Measurements from ENCODE around the gene SLC34A3.

Gene SLC34A3

GRCh38 chr9:137230705-137231371 lies at the start of gene SLC34A3:
Gene SLC34A3 (plus strand): TSS chr9:137230901. CDS start chr9:137231703, 802 bp downstream.
- no peak within 1 kb of the TSS for H3K27ac Mint-ChIP-seq
- H3K4me1 Mint-ChIP-seq (ENCODE audit: low read depth): peaks cover 4% of the 10 kb centered on the region
- no peaks in the 10 kb centered on the region for H3K36me3 Mint-ChIP-seq (ENCODE audit: low read depth)
- no peak within 1 kb of the TSS for H3K4me3 Mint-ChIP-seq
- H3K9me3 Mint-ChIP-seq: no peaks in the 10 kb centered on the region
- peaks cover 4% of the 10 kb centered on the region for H3K27me3 Mint-ChIP-seq

GRCh38 chr9:137181680-137182079 lies 49.0 kb upstream of the SLC34A3 start:
- Mint-ChIP-seq H3K4me3 (no peak overlapping the region), H3K36me3 (ENCODE audit: low read depth) (peaks cover 25% of the 10 kb centered on the region), H3K27me3 (no peaks in the 10 kb centered on the region), H3K9me3 (no peaks in the 10 kb centered on the region), H3K4me1 (ENCODE audit: low read depth) (peaks cover 7% of the 10 kb centered on the region), H3K27ac (no peak overlapping the region)

- H3K27me3 Mint-ChIP-seq: no peaks in the 10 kb centered on the region
- H3K27ac Mint-ChIP-seq: no peak overlapping the region
- peaks cover 20% of the 10 kb centered on the region for H3K36me3 Mint-ChIP-seq (ENCODE audit: low read depth)
- H3K9me3 Mint-ChIP-seq: no peaks in the 10 kb centered on the region
- H3K4me1 Mint-ChIP-seq (ENCODE audit: low read depth): peaks cover 18% of the 10 kb centered on the region
- H3K4me3 Mint-ChIP-seq: no peak overlapping the region
Measured at GRCh38 chr9:137182836-137183235, 47.9 kb upstream of the SLC34A3 start.

- Mint-ChIP-seq H3K27ac (no peak overlapping the region), H3K9me3 (no peaks in the 10 kb centered on the region), H3K4me1 (ENCODE audit: low read depth) (peaks cover 21% of the 10 kb centered on the region), H3K4me3 (no peak overlapping the region), H3K27me3 (no peaks in the 10 kb centered on the region), H3K36me3 (ENCODE audit: low read depth) (peaks cover 20% of the 10 kb centered on the region)
Measured at GRCh38 chr9:137183980-137184595, 46.6 kb upstream of the SLC34A3 start.

GRCh38 chr9:137184881-137185660 lies 45.6 kb upstream of the SLC34A3 start:
- Mint-ChIP-seq H3K4me3 (no peak overlapping the region), H3K27me3 (no peaks in the 10 kb centered on the region), H3K4me1 (ENCODE audit: low read depth) (peaks cover 28% of the 10 kb centered on the region), H3K36me3 (ENCODE audit: low read depth) (peaks cover 20% of the 10 kb centered on the region), H3K9me3 (no peaks in the 10 kb centered on the region), H3K27ac (no peak overlapping the region)

- Mint-ChIP-seq H3K9me3 (no peaks in the 10 kb centered on the region), H3K36me3 (ENCODE audit: low read depth) (peaks cover 20% of the 10 kb centered on the region), H3K27me3 (no peaks in the 10 kb centered on the region), H3K4me3 (no peak overlapping the region), H3K27ac (no peak overlapping the region), H3K4me1 (ENCODE audit: low read depth) (peaks cover 33% of the 10 kb centered on the region)
Measured at GRCh38 chr9:137185921-137186320, 44.8 kb upstream of the SLC34A3 start.

- peaks cover 36% of the 10 kb centered on the region for H3K4me1 Mint-ChIP-seq (ENCODE audit: low read depth)
- H3K9me3 Mint-ChIP-seq: no peaks in the 10 kb centered on the region
- peaks cover 20% of the 10 kb centered on the region for H3K36me3 Mint-ChIP-seq (ENCODE audit: low read depth)
- no peaks in the 10 kb centered on the region for H3K27me3 Mint-ChIP-seq
- H3K27ac Mint-ChIP-seq: peak overlapping the region; percentile 55
- H3K4me3 Mint-ChIP-seq: peak overlapping the region; percentile 95
Measured at GRCh38 chr9:137186385-137186784, 44.3 kb upstream of the SLC34A3 start.

- Mint-ChIP-seq H3K4me3 (peak overlapping the region; percentile 95), H3K9me3 (no peaks in the 10 kb centered on the region), H3K36me3 (ENCODE audit: low read depth) (peaks cover 16% of the 10 kb centered on the region), H3K4me1 (ENCODE audit: low read depth) (peaks cover 36% of the 10 kb centered on the region), H3K27ac (peak overlapping the region; percentile 89), H3K27me3 (no peaks in the 10 kb centered on the region)
Measured at GRCh38 chr9:137187386-137187785, 43.3 kb upstream of the SLC34A3 start.

- H3K27ac Mint-ChIP-seq: peak overlapping the region; percentile 89
Measured at GRCh38 chr9:137188086-137188489, 42.6 kb upstream of the SLC34A3 start.

GRCh38 chr9:137188490-137189296 lies 42.0 kb upstream of the SLC34A3 start, which contains the start of the genes ANAPC2 and SSNA1:
Gene ANAPC2 (minus strand): TSS chr9:137188560. CDS start chr9:137188532, 28 bp downstream.
Gene SSNA1 (plus strand): TSS chr9:137188676. CDS start chr9:137188727, 51 bp downstream.
- Mint-ChIP-seq H3K4me1 (ENCODE audit: low read depth) (peaks cover 36% of the 10 kb centered on the region), H3K36me3 (ENCODE audit: low read depth) (peaks cover 9% of the 10 kb centered on the region), H3K27me3 (no peaks in the 10 kb centered on the region), H3K9me3 (no peaks in the 10 kb centered on the region), H3K4me3 (peak within 1 kb of the TSS; percentile 95), H3K27ac (peak within 1 kb of the TSS; percentile 93)

More at GRCh38 chr9:137188086-137188489, 42.6 kb upstream of the SLC34A3 start:
- Mint-ChIP-seq H3K27me3 (no peaks in the 10 kb centered on the region), H3K36me3 (ENCODE audit: low read depth) (peaks cover 14% of the 10 kb centered on the region), H3K4me3 (peak overlapping the region; percentile 95), H3K4me1 (ENCODE audit: low read depth) (peaks cover 36% of the 10 kb centered on the region), H3K9me3 (no peaks in the 10 kb centered on the region)

- H3K9me3 Mint-ChIP-seq: no peaks in the 10 kb centered on the region
- peaks cover 36% of the 10 kb centered on the region for H3K4me1 Mint-ChIP-seq (ENCODE audit: low read depth)
- H3K27ac Mint-ChIP-seq: peak overlapping the region; percentile 93
- H3K4me3 Mint-ChIP-seq: peak overlapping the region; percentile 95
- H3K27me3 Mint-ChIP-seq: no peaks in the 10 kb centered on the region
- peaks cover 4% of the 10 kb centered on the region for H3K36me3 Mint-ChIP-seq (ENCODE audit: low read depth)
Measured at GRCh38 chr9:137189297-137190295, 41.1 kb upstream of the SLC34A3 start.

- H3K36me3 Mint-ChIP-seq (ENCODE audit: low read depth): peaks cover 2% of the 10 kb centered on the region
- peak overlapping the region; percentile 65 for H3K27ac Mint-ChIP-seq
Measured at GRCh38 chr9:137190315-137190856, 40.3 kb upstream of the SLC34A3 start.

GRCh38 chr9:137191245-137191644 lies 39.5 kb upstream of the SLC34A3 start:
- peaks cover 33% of the 10 kb centered on the region for H3K4me1 Mint-ChIP-seq (ENCODE audit: low read depth)
- no peaks in the 10 kb centered on the region for H3K9me3 Mint-ChIP-seq
- no peaks in the 10 kb centered on the region for H3K36me3 Mint-ChIP-seq (ENCODE audit: low read depth)
- no peaks in the 10 kb centered on the region for H3K27me3 Mint-ChIP-seq
- no peak overlapping the region for H3K4me3 Mint-ChIP-seq
- no peak overlapping the region for H3K27ac Mint-ChIP-seq

More at GRCh38 chr9:137190315-137190856, 40.3 kb upstream of the SLC34A3 start:
- Mint-ChIP-seq H3K27me3 (no peaks in the 10 kb centered on the region), H3K4me1 (ENCODE audit: low read depth) (peaks cover 36% of the 10 kb centered on the region), H3K9me3 (no peaks in the 10 kb centered on the region), H3K4me3 (peak overlapping the region; percentile 95)

All from stimulated activated naive CD8-positive, alpha-beta T cell treated with anti-CD3 and anti-CD28 coated beads, Interleukin-15, Interleukin-2, amounts not matched to agents 100 ng/mL and 50 ng/mL, for 24 hours (primary cell).